IMR-90 (cell line): ENCODE measurements around the gene PSMA7. TPM values are rescaled to one million over a fixed set of nuclear protein-coding genes. Genes with fewer than 3 reads are reported as not detected.

Experiments used
- ATAC-seq: fragments of 200-7000 bp; cut with Tn5 transposase; 2 replicates; pipeline ENCODE4 v1.9.1; 2020; ENCODE audit warnings: low read depth, mild to moderate bottlenecking, moderate library complexity
- BruUV-seq: library from RNA; stranded (reverse); fragments of 400-500 nt; replicated peaks from 2 replicates; lab custom pipeline; 2021; lab: Mats Ljungman, UMichigan
- CTCF ChIA-PET: fragments of 300-600 bp; formaldehyde crosslinking; extraction: SDS; loops from one replicate; lab custom pipeline; 2021; ENCODE audit warnings: antibody characterized with exemption; lab: Yijun Ruan, JAX
- POLR2A ChIA-PET: fragments of 300-600 bp; sonication (Branson Sonifier 250); formaldehyde crosslinking; loops from one replicate; lab custom pipeline; 2022; ENCODE audit warnings: antibody characterized with exemption; ENCODE audit not compliant: unreplicated experiment; lab: Charles Lee
- DNase-seq: peaks from one replicate; pipeline ENCODE4 v3.0.0; 2013
- H2AFZ ChIP-seq: replicated peaks from 2 replicates; pipeline ENCODE3; 2013; ENCODE audit warnings: low read length, mild to moderate bottlenecking; ENCODE audit not compliant: poor library complexity
- H2AK5ac ChIP-seq: 2 replicates; pipeline ENCODE4 v1.6.1; 2013; ENCODE audit warnings: low read depth, low read length, inconsistent platforms
- H2AK9ac ChIP-seq: replicated peaks from 2 replicates; pipeline ENCODE3; 2013; ENCODE audit warnings: mild to moderate bottlenecking, low read depth, low read length, moderate library complexity; ENCODE audit not compliant: poor library complexity
- H2BK120ac ChIP-seq: 2 replicates; pipeline ENCODE4 v1.6.1; 2013; ENCODE audit warnings: low read depth, low read length, inconsistent platforms
- H2BK15ac ChIP-seq: 3 replicates; pipeline ENCODE4 v1.6.1; 2013; ENCODE audit warnings: low read depth, low read length, inconsistent platforms
- H2BK20ac ChIP-seq: 2 replicates; pipeline ENCODE4 v1.6.1; 2013; ENCODE audit warnings: low read depth, mild to moderate bottlenecking, inconsistent platforms, low read length, moderate library complexity
- H2BK5ac ChIP-seq: 2 replicates; pipeline ENCODE4 v1.6.1; 2013; ENCODE audit warnings: mild to moderate bottlenecking, low read depth, low read length, inconsistent platforms; ENCODE audit not compliant: poor library complexity, severe bottlenecking
- H3K14ac ChIP-seq: replicated peaks from 2 replicates; pipeline ENCODE4 v1.6.1; 2013; ENCODE audit warnings: low read depth, low read length, inconsistent platforms
- H3K18ac ChIP-seq: 2 replicates; pipeline ENCODE4 v1.6.1; 2013; ENCODE audit warnings: low read depth, low read length, control low read depth
- H3K23ac ChIP-seq: 2 replicates; pipeline ENCODE4 v1.6.1; 2013; ENCODE audit warnings: low read depth, low read length, inconsistent platforms
- H3K27ac ChIP-seq: 2 replicates; pipeline ENCODE4 v1.5.1; 2013; ENCODE audit warnings: mild to moderate bottlenecking, control low read depth, low read length; ENCODE audit not compliant: insufficient read depth
- H3K27me3 ChIP-seq: 2 replicates; pipeline ENCODE4 v1.6.1; 2013; ENCODE audit warnings: low read length; ENCODE audit not compliant: control insufficient read depth, insufficient read depth
- H3K36me3 ChIP-seq: 2 replicates; pipeline ENCODE4 v1.6.1; 2013; ENCODE audit warnings: low read length, mixed read lengths; ENCODE audit not compliant: control insufficient read depth, insufficient read depth
- H3K4ac ChIP-seq: 2 replicates; pipeline ENCODE4 v1.6.1; 2013; ENCODE audit warnings: low read depth, low read length, inconsistent platforms
- H3K4me1 ChIP-seq: 2 replicates; pipeline ENCODE4 v1.6.1; 2013; ENCODE audit warnings: low read length, mixed read lengths; ENCODE audit not compliant: control insufficient read depth, insufficient read depth
- H3K4me2 ChIP-seq: 2 replicates; pipeline ENCODE4 v1.6.1; 2013; ENCODE audit warnings: low read depth, mild to moderate bottlenecking, control low read depth, low read length, moderate library complexity
- H3K4me3 ChIP-seq: 2 replicates; pipeline ENCODE4 v1.5.1; 2013; ENCODE audit warnings: low read depth, mild to moderate bottlenecking, control low read depth, low read length, moderate library complexity; ENCODE audit not compliant: insufficient read depth
- H3K56ac ChIP-seq: 2 replicates; pipeline ENCODE4 v1.6.1; 2013; ENCODE audit warnings: low read length, inconsistent platforms; ENCODE audit not compliant: insufficient read depth; ENCODE audit errors: extremely low read depth
- H3K79me1 ChIP-seq, 2 experiments: 2 replicates each; pipeline ENCODE4 v1.6.1; 2013; ENCODE audit warnings: low read length in 2 of 2, inconsistent platforms in 1 of 2, low read depth in 1 of 2
- H3K9ac ChIP-seq: 2 replicates; pipeline ENCODE4 v1.6.1; 2013; ENCODE audit warnings: low read depth, low read length, control low read depth
- H3K9me1 ChIP-seq: 2 replicates; pipeline ENCODE4 v1.6.1; 2013; ENCODE audit warnings: low read length, inconsistent platforms; ENCODE audit not compliant: insufficient read depth
- H3K9me3 ChIP-seq: 2 replicates; pipeline ENCODE4 v1.6.1; 2013; ENCODE audit warnings: low read length; ENCODE audit not compliant: control insufficient read depth, insufficient read depth
- H4K20me1 ChIP-seq: 2 replicates; pipeline ENCODE4 v1.6.1; 2013; ENCODE audit warnings: low read length, inconsistent platforms; ENCODE audit not compliant: insufficient read depth
- H4K5ac ChIP-seq: 2 replicates; pipeline ENCODE4 v1.6.1; 2013; ENCODE audit warnings: mild to moderate bottlenecking, low read depth, low read length, control low read depth
- H4K8ac ChIP-seq, 2 experiments: 2 replicates each; pipeline ENCODE4 v1.6.1; 2013; ENCODE audit warnings: low read depth in 2 of 2, low read length in 2 of 2, control low read depth in 1 of 2, inconsistent platforms in 1 of 2
- H4K91ac ChIP-seq: 2 replicates; pipeline ENCODE4 v1.6.1; 2013; ENCODE audit warnings: low read depth, low read length, inconsistent platforms; ENCODE audit not compliant: insufficient read depth
- MAZ ChIP-seq: IDR thresholded peaks from 2 replicates; pipeline ENCODE4 v1.6.1; 2012; ENCODE audit warnings: low read depth, mild to moderate bottlenecking, low read length, improper control_type of control experiment, moderate library complexity, borderline replicate concordance
- RAD21 ChIP-seq: IDR thresholded peaks from 2 replicates; pipeline ENCODE4 v1.6.1; 2012; ENCODE audit warnings: low read length, improper control_type of control experiment
- RFX5 ChIP-seq: IDR thresholded peaks from 2 replicates; pipeline ENCODE4 v1.8.0; 2012; ENCODE audit warnings: low read depth, mild to moderate bottlenecking, low read length, moderate library complexity
- WGBS, 2 experiments: methylation state at CpG; one replicate each; pipeline versions ENCODE4 v1.1.5 to v1.1.7; 2013; ENCODE audit warnings: missing lambda C conversion rate in 2 of 2; ENCODE audit not compliant: insufficient read length in 1 of 2; ENCODE audit errors: extremely low coverage in 2 of 2; 5-methylcytosine and 5-hydroxymethylcytosine counted together
- dilution Hi-C: fragments of 300-500 bp; cut with HindIII; formaldehyde crosslinking; loops from one replicate; pipeline ENCODE4 v1.14.3; 2018; ENCODE audit warnings: low sequenced_read_pairs; ENCODE audit not compliant: unreplicated experiment
- in situ Hi-C: fragments of 300-500 bp; cut with MboI; formaldehyde crosslinking; loops from 3 replicates; pipeline ENCODE4 v1.14.3; 2019; ENCODE audit warnings: low sequenced_read_pairs, inconsistent platforms, mixed read lengths
- intact Hi-C: fragments of 100-400 bp; cut with micrococcal nuclease; formaldehyde crosslinking; loops from 2 replicates; pipeline ENCODE4 v1.10.0; 2022
- polyA plus RNA-seq, 3 experiments: library from polyadenylated mRNA; depleted of rRNA; stranded (reverse); fragments of >200 nt; gene quantifications; 2 replicates each; pipeline ENCODE4 v1.2.3, GENCODE V29; 2012; ENCODE audit warnings: low replicate concordance in 1 of 3
- total RNA-seq: library from RNA; depleted of rRNA; stranded (reverse); fragments of >200 nt; gene quantifications from 2 replicates; pipeline ENCODE4 v1.2.3, GENCODE V29; 2012

Gene PSMA7
- total and polyA plus RNA-seq, 2 of the 4 experiments (the other 2 are of a cell fraction), result 417 to 458 TPM

DNA sequence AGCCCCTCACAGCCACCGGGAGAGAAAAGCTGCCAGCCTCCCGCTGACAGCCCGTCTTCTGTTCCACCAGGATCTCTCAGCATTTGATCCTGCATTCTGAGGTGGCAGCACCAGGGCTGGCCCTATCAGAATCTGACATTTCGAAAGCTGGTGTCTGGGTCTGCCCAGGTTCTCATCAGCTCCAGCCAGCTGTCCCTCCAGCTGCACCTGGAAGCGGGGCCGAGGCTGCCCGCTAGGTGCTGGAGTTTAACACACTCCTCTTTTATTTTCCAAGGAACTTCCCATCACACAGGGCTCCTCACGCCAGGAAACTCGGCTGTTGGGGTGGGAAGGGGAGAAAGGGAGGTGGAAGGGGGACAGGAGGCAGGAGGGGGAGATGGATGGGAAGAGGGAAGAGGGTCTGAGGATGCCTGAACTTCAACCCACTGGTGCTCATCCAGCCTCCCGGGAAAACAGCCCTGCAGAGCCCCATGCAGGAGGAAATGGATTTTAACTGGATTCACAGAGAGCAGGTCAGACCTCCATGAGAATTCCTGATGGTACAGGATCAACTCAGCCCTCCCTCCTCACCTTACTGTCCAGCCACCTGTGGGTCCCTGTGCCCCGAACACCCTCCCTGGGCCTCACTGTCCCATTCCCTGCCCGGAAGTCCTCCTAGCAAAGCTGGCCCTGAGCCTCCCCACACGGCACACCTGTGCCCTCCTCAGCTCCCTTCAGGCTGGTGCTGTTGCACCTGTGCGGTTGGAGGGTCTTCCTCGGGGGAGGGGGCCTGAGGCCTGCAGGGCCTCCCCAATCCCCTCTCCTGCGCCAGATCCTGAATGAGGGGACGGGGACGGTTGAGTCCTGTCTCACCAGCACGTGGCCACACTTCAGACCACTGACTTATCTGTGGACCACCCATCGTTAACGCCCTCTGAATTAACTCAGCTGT lies 24.8 kb downstream of the PSMA7 start:
- Histone ChIP-seq H4K20me1 (peaks cover 4% of the 10 kb centered on the region), H3K4me1 (peaks cover under 1% of the 10 kb centered on the region), H3K56ac (no peak overlapping the region), H3K4me3 (no peak overlapping the region), H2BK15ac (no peak overlapping the region), H3K9ac (no peak overlapping the region), H3K79me1 (peaks cover 3 to 4% of the 10 kb centered on the region in 2 experiments; a peak in 2 of 4 replicates), H3K14ac (no peak overlapping the region), H3K9me3 (peaks cover 6% of the 10 kb centered on the region; the same call in 1 of the 2 replicates), H2AFZ (no peak overlapping the region), H3K9me1 (no peaks in the 10 kb centered on the region), H2AK9ac (no peak overlapping the region), H3K36me3 (no peaks in the 10 kb centered on the region), H2BK120ac (no peak overlapping the region), H4K8ac (no peak overlapping the region), H2BK5ac (no peak overlapping the region), H3K4me2 (no peak overlapping the region), H4K5ac (no peak overlapping the region), H4K91ac (no peak overlapping the region), H3K27me3 (peaks cover 33% of the 10 kb centered on the region), H2BK20ac (no peak overlapping the region), H3K4ac (no peak overlapping the region), H3K18ac (no peak overlapping the region), H3K27ac (no peak overlapping the region), H3K23ac (no peak overlapping the region), H2AK5ac (no peak overlapping the region)
- in situ Hi-C loops, result no loop called here
- TF ChIP-seq RAD21, result no peak
- TF ChIP-seq RFX5, result no peak
- no peak for TF ChIP-seq MAZ
- intact Hi-C loops, result no loop called here
- WGBS, 2 experiments, result 35% methylated on average over 12 of the region's 21 CpGs; no CpG with 5 or more reads in 1 of the 2 experiments
- ChIA-PET CTCF (no interaction called here), POLR2A (no interaction called here)
- ATAC-seq (no peak), DNase-seq (no peak)
- BruUV-seq, result no TSS peak
- dilution Hi-C loops, result no loop called here
